H1 (cell line): Measurements from ENCODE around the gene ZBTB14. TPM values are rescaled to one million over a fixed set of nuclear protein-coding genes. Genes with fewer than 3 reads are reported as not detected.
A peak's percentile ranks its signal among the peaks of the same experiment; 100 is the strongest.

ENCODE experiments used
- CTCF ChIA-PET: fragments of 300-600 bp; sonication (Branson Sonifier 250); formaldehyde crosslinking; loops from one replicate; lab custom pipeline; 2021; ENCODE audit not compliant: partially characterized antibody; lab: Charles Lee
- POLR2A ChIA-PET: fragments of 300-600 bp; sonication (Branson Sonifier 250); formaldehyde crosslinking; loops from one replicate; lab custom pipeline; 2021; ENCODE audit warnings: inconsistent platforms; ENCODE audit not compliant: partially characterized antibody; lab: Charles Lee
- DNase-seq, 2 experiments: peaks; one replicate each; pipeline versions ENCODE4 v3.0.0 to v3.0.0-alpha.2; 2010 to 2022; ENCODE audit warnings: low spot score in 2 of 2, low read depth in 1 of 2, mixed read lengths in 1 of 2
- FAIRE-seq: peaks from 2 replicates; lab custom pipeline; 2011; peaks lifted over from hg19 to GRCh38; lab: Jason Lieb, UNC
- H2AFZ ChIP-seq: 2 replicates; pipeline ENCODE4 v1.8.1; 2012; ENCODE audit warnings: low read length, inconsistent platforms
- H2AK5ac ChIP-seq: 2 replicates; pipeline ENCODE4 v1.6.1; 2013; ENCODE audit warnings: low read depth, low read length
- H2BK120ac ChIP-seq: replicated peaks from 2 replicates; pipeline ENCODE3; 2013; ENCODE audit warnings: low read depth, low read length, inconsistent platforms
- H2BK12ac ChIP-seq: 2 replicates; pipeline ENCODE4 v1.6.1; 2013; ENCODE audit warnings: low read depth, low read length
- H2BK15ac ChIP-seq: 2 replicates; pipeline ENCODE4 v1.6.1; 2013; ENCODE audit warnings: low read length
- H2BK20ac ChIP-seq: 2 replicates; pipeline ENCODE4 v1.6.1; 2013; ENCODE audit warnings: low read length
- H2BK5ac ChIP-seq: 2 replicates; pipeline ENCODE4 v1.6.1; 2013; ENCODE audit warnings: low read depth, low read length
- H3K14ac ChIP-seq: 2 replicates; pipeline ENCODE4 v1.6.1; 2013; ENCODE audit warnings: inconsistent platforms; ENCODE audit not compliant: insufficient read length
- H3K18ac ChIP-seq: 2 replicates; pipeline ENCODE4 v1.6.1; 2013; ENCODE audit warnings: low read length; ENCODE audit errors: extremely low read depth
- H3K23ac ChIP-seq: 2 replicates; pipeline ENCODE4 v1.6.1; 2013; ENCODE audit warnings: inconsistent platforms; ENCODE audit not compliant: insufficient read length
- H3K23me2 ChIP-seq: 2 replicates; pipeline ENCODE4 v1.6.1; 2013; ENCODE audit warnings: low read depth, low read length
- H3K27ac ChIP-seq: 2 replicates; pipeline ENCODE4 v1.6.1; 2011; ENCODE audit warnings: low read depth, low read length, inconsistent platforms
- H3K27me3 ChIP-seq, 4 experiments: replicated peaks in 1 of 4; 1 replicate in 1 of 4; 2 replicates in 3 of 4; pipeline versions ENCODE4 v1.6.1 to v1.8.1; 2011 to 2013; ENCODE audit warnings: low read length in 3 of 4, mild to moderate bottlenecking in 3 of 4, inconsistent platforms in 2 of 4, mixed read lengths in 2 of 4, moderate library complexity in 1 of 4; ENCODE audit not compliant: control insufficient read depth in 3 of 4, insufficient read depth in 3 of 4; ENCODE audit errors: extremely low read depth in 1 of 4
- H3K36me3 ChIP-seq, 4 experiments: 2 replicates each; pipeline versions ENCODE4 v1.6.1 to v1.8.1; 2011 to 2013; ENCODE audit warnings: mild to moderate bottlenecking in 4 of 4, low read length in 3 of 4, moderate library complexity in 2 of 4, control low read depth in 1 of 4, inconsistent platforms in 1 of 4; ENCODE audit not compliant: insufficient read depth in 4 of 4, control insufficient read depth in 2 of 4
- H3K4ac ChIP-seq: replicated peaks from 2 replicates; pipeline ENCODE3; 2013; ENCODE audit warnings: low read length, low read depth, mixed read lengths, inconsistent platforms; ENCODE audit not compliant: insufficient read length
- H3K4me1 ChIP-seq, 4 experiments: replicated peaks in 1 of 4; 1 replicate in 1 of 4; 2 replicates in 3 of 4; pipeline versions ENCODE4 v1.6.1 to v1.8.1; 2011 to 2013; ENCODE audit warnings: low read length in 3 of 4, inconsistent platforms in 2 of 4, mixed read lengths in 1 of 4; ENCODE audit not compliant: insufficient read depth in 4 of 4, control insufficient read depth in 3 of 4
- H3K4me2 ChIP-seq, 2 experiments: 2 replicates each; pipeline versions ENCODE4 v1.6.1 to v1.8.1; 2011 to 2013; ENCODE audit warnings: low read depth in 2 of 2, low read length in 2 of 2, control low read depth in 1 of 2, inconsistent platforms in 1 of 2, mild to moderate bottlenecking in 1 of 2; ENCODE audit not compliant: insufficient read depth in 1 of 2
- H3K4me3 ChIP-seq, 4 experiments: fragments of 200-600, 300-600 bp in 1 of 4; sonication (generic), shearing (Covaris generic), sonication (Bioruptor Twin) in 1 of 4; 2 replicates each; pipeline versions ENCODE4 v1.5.1 to v1.8.1; 2011 to 2016; ENCODE audit warnings: low read length in 4 of 4, low read depth in 3 of 4, control low read depth in 2 of 4, inconsistent platforms in 2 of 4, mild to moderate bottlenecking in 2 of 4, mixed read lengths in 1 of 4, moderate library complexity in 1 of 4; ENCODE audit not compliant: insufficient read depth in 2 of 4; ENCODE audit errors: extremely low read depth in 1 of 4
- H3K56ac ChIP-seq: replicated peaks from 2 replicates; pipeline ENCODE3; 2013; ENCODE audit warnings: low read depth, mild to moderate bottlenecking, mixed read lengths, low read length, inconsistent platforms; ENCODE audit not compliant: insufficient read length
- H3K79me1 ChIP-seq: 2 replicates; pipeline ENCODE4 v1.6.1; 2013; ENCODE audit warnings: low read depth, low read length, control low read depth
- H3K79me2 ChIP-seq, 2 experiments: 2 replicates each; pipeline versions ENCODE4 v1.6.1 to v1.8.1; 2012 to 2013; ENCODE audit warnings: low read length in 2 of 2, mild to moderate bottlenecking in 2 of 2, inconsistent platforms in 1 of 2; ENCODE audit not compliant: insufficient read depth in 2 of 2, control insufficient read depth in 1 of 2
- H3K9ac ChIP-seq, 4 experiments: replicated peaks in 1 of 4; 1 replicate in 1 of 4; 2 replicates in 3 of 4; pipeline versions ENCODE4 v1.6.1 to v1.8.1; 2011 to 2013; ENCODE audit warnings: low read depth in 3 of 4, low read length in 3 of 4, control low read depth in 2 of 4, mild to moderate bottlenecking in 2 of 4, moderate library complexity in 2 of 4, inconsistent platforms in 1 of 4; ENCODE audit errors: extremely low read depth in 1 of 4
- H3K9me3 ChIP-seq, 2 experiments: 2 replicates each; pipeline versions ENCODE4 v1.6.1 to v1.8.1; 2012 to 2013; ENCODE audit warnings: mild to moderate bottlenecking in 2 of 2, moderate library complexity in 2 of 2, control low read depth in 1 of 2, inconsistent platforms in 1 of 2, low read depth in 1 of 2, low read length in 1 of 2, mixed read lengths in 1 of 2; ENCODE audit not compliant: insufficient read depth in 2 of 2
- H4K20me1 ChIP-seq, 2 experiments: replicated peaks in 1 of 2; 2 replicates each; pipeline versions ENCODE3 to v1.8.1; 2011 to 2013; ENCODE audit warnings: inconsistent platforms in 2 of 2, low read length in 2 of 2, mild to moderate bottlenecking in 1 of 2; ENCODE audit not compliant: insufficient read depth in 2 of 2, control insufficient read depth in 1 of 2
- H4K5ac ChIP-seq: 2 replicates; pipeline ENCODE4 v1.6.1; 2013; ENCODE audit warnings: low read length, low read depth, mixed read lengths, inconsistent platforms; ENCODE audit not compliant: insufficient read length
- H4K8ac ChIP-seq: 2 replicates; pipeline ENCODE4 v1.8.0; 2013; ENCODE audit warnings: mild to moderate bottlenecking, moderate library complexity, low read length, inconsistent platforms; ENCODE audit not compliant: insufficient read depth; ENCODE audit errors: extremely low read depth
- H4K91ac ChIP-seq: replicated peaks from 2 replicates; pipeline ENCODE3; 2013; ENCODE audit warnings: low read length, mixed read lengths, inconsistent platforms; ENCODE audit not compliant: insufficient read length
- CHD2 ChIP-seq: IDR thresholded peaks from 2 replicates; pipeline ENCODE4 v1.6.1; 2012; ENCODE audit warnings: low read length, improper control_type of control experiment
- EZH2 ChIP-seq: fragments of 200-600 bp; sonication (generic); IDR thresholded peaks from 2 replicates; pipeline ENCODE4 v1.7.1; 2012; ENCODE audit warnings: low read depth, mild to moderate bottlenecking, moderate library complexity, low read length, inconsistent platforms; ENCODE audit not compliant: severe bottlenecking
- FOSL1 ChIP-seq: IDR thresholded peaks from 2 replicates; pipeline ENCODE4 v1.6.1; 2011; ENCODE audit warnings: mild to moderate bottlenecking, low read depth, low read length, moderate library complexity; ENCODE audit not compliant: insufficient read depth
- GABPA ChIP-seq: IDR thresholded peaks from 2 replicates; pipeline ENCODE4 v1.6.1; 2011; ENCODE audit warnings: mild to moderate bottlenecking, low read length, moderate library complexity, borderline replicate concordance; ENCODE audit not compliant: insufficient read depth
- JUN ChIP-seq: IDR thresholded peaks from 2 replicates; pipeline ENCODE4 v1.6.1; 2011; ENCODE audit warnings: low read depth, mild to moderate bottlenecking, improper control_type of control experiment, low read length
- RXRA ChIP-seq: IDR thresholded peaks from 2 replicates; pipeline ENCODE4 v1.6.1; 2011; ENCODE audit warnings: low read depth, mild to moderate bottlenecking, low read length, moderate library complexity; ENCODE audit not compliant: insufficient read depth
- SIX5 ChIP-seq: IDR thresholded peaks from 2 replicates; pipeline ENCODE4 v1.6.1; 2011; ENCODE audit warnings: mild to moderate bottlenecking, low read depth, low read length
- SP2 ChIP-seq: IDR thresholded peaks from 2 replicates; pipeline ENCODE4 v1.6.1; 2012; ENCODE audit warnings: mild to moderate bottlenecking, low read length, inconsistent platforms
- SRF ChIP-seq: IDR thresholded peaks from 2 replicates; pipeline ENCODE4 v1.6.1; 2011; ENCODE audit warnings: mild to moderate bottlenecking, low read depth, low read length, moderate library complexity
- TAF1 ChIP-seq: IDR thresholded peaks from 2 replicates; pipeline ENCODE4 v1.6.1; 2011; ENCODE audit warnings: mild to moderate bottlenecking, low read depth, low read length
- TBP ChIP-seq: IDR thresholded peaks from 2 replicates; pipeline ENCODE4 v1.6.1; 2011; ENCODE audit warnings: low read depth, low read length, improper control_type of control experiment
- WGBS, 2 experiments: shearing (Covaris generic) in 1 of 2; methylation state at CpG; one replicate each; pipeline versions ENCODE4 v1.1.6 to v1.1.7; 2013 to 2015; ENCODE audit warnings: low lambda C conversion rate in 2 of 2, mixed read lengths in 2 of 2, inconsistent platforms in 1 of 2, low coverage in 1 of 2, missing lambda C conversion rate in 1 of 2; ENCODE audit not compliant: insufficient replicate concordance in 2 of 2, insufficient coverage in 1 of 2, insufficient read length in 1 of 2; ENCODE audit errors: extremely low coverage in 1 of 2, missing lambda C conversion rate in 1 of 2; 5-methylcytosine and 5-hydroxymethylcytosine counted together
- polyA plus RNA-seq, 7 experiments: library from polyadenylated mRNA; depleted of rRNA in 3 of 7; stranded (reverse) in 5 of 7; unstranded in 2 of 7; fragments of >200 nt in 5 of 7; fragments of 200-250 nt in 2 of 7; gene quantifications; 1 replicate in 5 of 7; 2 replicates in 1 of 7; 4 replicates in 1 of 7; pipeline versions ENCODE4 v1.2.1 to v1.2.3, GENCODE V29; 2011 to 2013; ENCODE audit warnings: missing spikeins in 2 of 7, mixed read lengths in 2 of 7
- total RNA-seq: library from RNA; stranded (reverse); fragmentation: NEBNext Ultra II Directional; extraction: Animal tissue kit (Norgen Biotek cat#: 25700); gene quantifications from 2 replicates; pipeline ENCODE4 v1.2.1, GENCODE V29; 2021
- TF ChIP-seq, protein P1 (sequence below): IDR thresholded peaks from 2 replicates; pipeline ENCODE4 v1.6.1; 2012; ENCODE audit warnings: inconsistent platforms

The ZBTB14 gene
- total and polyA plus RNA-seq, 2 of the 8 experiments (the other 6 are each of a cell fraction or from before 2014, with no cell fraction given) = 5.2 to 18.3 TPM

DNA sequence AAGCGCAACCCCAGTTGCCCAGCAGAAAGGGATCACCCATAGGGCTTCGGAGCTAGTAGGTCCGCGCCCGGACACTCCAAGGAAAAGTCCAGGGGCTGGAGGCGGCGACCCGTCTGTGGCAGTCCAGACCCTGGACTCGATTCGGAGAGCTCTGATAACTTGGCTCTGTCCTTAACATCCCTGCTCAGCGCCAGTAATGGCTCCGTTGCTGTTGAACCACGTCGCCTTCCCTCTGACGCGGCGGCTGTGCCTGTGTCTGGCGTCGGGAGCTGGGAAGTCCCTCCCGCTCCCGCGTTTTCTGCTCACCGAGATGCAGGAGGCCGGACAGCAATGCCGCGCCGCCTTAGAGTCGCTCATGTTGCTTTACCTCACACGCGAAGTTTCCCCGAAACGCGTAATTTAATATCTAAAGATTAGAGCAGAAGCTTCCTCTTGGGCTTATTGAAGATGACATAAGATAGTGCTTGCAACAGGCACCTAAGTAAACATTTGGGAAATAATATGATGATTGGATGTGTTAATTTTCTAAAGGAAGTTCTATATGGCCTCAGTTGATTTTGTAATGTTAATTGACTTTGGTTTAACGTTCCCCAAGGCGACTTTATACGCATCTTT, 1.3 kb upstream of the ZBTB14 start:
- no peak overlapping the region for H2AK5ac ChIP-seq
- peak overlapping the region; percentile 73; the same call in 1 of the 2 replicates for H3K18ac ChIP-seq
- H2BK5ac ChIP-seq = no peak overlapping the region
- H3K14ac ChIP-seq = no peak overlapping the region
- POLR2A ChIA-PET = interaction anchor here (0.7 to 3.3 kb wide), 9 partner anchors 9 to 381 kb away, joined by 3 to 21 read pairs (median 4); partner anchors contain the start of gene AKAIN1
- peak overlapping the region; percentile 58 for H2BK120ac ChIP-seq
- peak; percentile 50 for FAIRE-seq
- H4K5ac ChIP-seq = peak overlapping the region; percentile 81
- H3K23ac ChIP-seq = no peak overlapping the region
- H3K4me2 ChIP-seq = peak overlapping the region; percentile 53 to 92
- 8% methylated on average over 36 of the region's 36 CpGs; no CpG with 5 or more reads in 1 of the 2 experiments for WGBS, 2 experiments
- H2AFZ ChIP-seq = peak overlapping the region; percentile 67; the same call in 1 of the 2 replicates
- H3K4me3 ChIP-seq = peak overlapping the region; percentile 70 to 84 (median 74)
- H2BK12ac ChIP-seq = no peak overlapping the region
- peaks cover 4% of the 10 kb centered on the region; the same call in 1 of the 2 replicates for H3K23me2 ChIP-seq
- peak overlapping the region; percentile 51; the same call in 1 of the 2 replicates for H3K27ac ChIP-seq
- H3K56ac ChIP-seq = peak overlapping the region; percentile 87
- peak overlapping the region; percentile 73 to 88 (median 79) for H3K9ac ChIP-seq
- peaks cover 0 to 7% of the 10 kb centered on the region in 2 experiments; a peak in 2 of 4 replicates for H3K79me2 ChIP-seq
- peak overlapping the region; percentile 29 for H3K4ac ChIP-seq
- H3K36me3 ChIP-seq = peaks cover 0 to 2% (median under 1%) of the 10 kb centered on the region in 4 experiments; a peak in 1 of 8 replicates
- peak; percentile 70 to 84 for DNase-seq
- H4K8ac ChIP-seq = peak overlapping the region; percentile 98
- H4K20me1 ChIP-seq = no peaks in the 10 kb centered on the region
- H3K27me3 ChIP-seq = peaks cover 0 to 16% (median 9%) of the 10 kb centered on the region in 4 experiments; a peak in 6 of 7 replicates
- H2BK15ac ChIP-seq = no peak overlapping the region
- H4K91ac ChIP-seq = peak overlapping the region; percentile 76
- H3K4me1 ChIP-seq = peaks cover 4 to 9% (median 5%) of the 10 kb centered on the region in 4 experiments
- no peaks in the 10 kb centered on the region for H3K79me1 ChIP-seq
- no peak overlapping the region for H2BK20ac ChIP-seq
- CTCF ChIA-PET = interaction anchor here (1.2 kb wide), 1 partner anchor 59 kb away, joined by 3 read pairs; no protein-coding TSS in a partner anchor
- no peaks in the 10 kb centered on the region for H3K9me3 ChIP-seq
- TF ChIP-seq RXRA (no peak), JUN (no peak), SP2 (no peak), SRF (peak; percentile 43; the same call in 1 of the 2 replicates), TAF1 (peak; percentile 77; the same call in 1 of the 2 replicates), GABPA (no peak), FOSL1 (no peak), CHD2 (peak; percentile 75), EZH2 (peak; percentile 25), TBP (peak; percentile 72; the same call in 1 of the 2 replicates), SIX5 (no peak)
- TF ChIP-seq, protein P1, sequence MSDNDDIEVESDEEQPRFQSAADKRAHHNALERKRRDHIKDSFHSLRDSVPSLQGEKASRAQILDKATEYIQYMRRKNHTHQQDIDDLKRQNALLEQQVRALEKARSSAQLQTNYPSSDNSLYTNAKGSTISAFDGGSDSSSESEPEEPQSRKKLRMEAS = peak; percentile 93
